Activated T-cell treated with anti-CD3 and anti-CD28 coated beads, Interleukin-2, amount 50 U/mL, for 24 hours (primary cell): ENCODE measurements around the gene MON1B.
"Not testable (repeated sequence)": the region's sequence is repeated elsewhere in the genome, so short reads cannot be mapped to it uniquely, and the experiment has no call there.

Experiments used
- DNase-seq: peaks from one replicate; pipeline ENCODE4 v3.0.0-alpha.2; 2020
- H3K27ac Mint-ChIP-seq: 2 replicates; pipeline ENCODE4 v1.8.0; 2020; ENCODE audit warnings: mild to moderate bottlenecking, mixed read lengths
- H3K27me3 Mint-ChIP-seq: 2 replicates; pipeline ENCODE4 v1.8.0; 2020; ENCODE audit warnings: mixed read lengths
- H3K36me3 Mint-ChIP-seq: 2 replicates; pipeline ENCODE4 v1.8.0; 2020; ENCODE audit warnings: low read depth, mixed read lengths
- H3K4me1 Mint-ChIP-seq: 2 replicates; pipeline ENCODE4 v1.8.0; 2020; ENCODE audit warnings: low read depth, mixed read lengths
- H3K4me3 Mint-ChIP-seq: 2 replicates; pipeline ENCODE4 v1.8.0; 2020; ENCODE audit warnings: mild to moderate bottlenecking, moderate library complexity, mixed read lengths
- H3K9me3 Mint-ChIP-seq: 2 replicates; pipeline ENCODE4 v1.8.0; 2020; ENCODE audit warnings: mixed read lengths

MON1B gene

DNA sequence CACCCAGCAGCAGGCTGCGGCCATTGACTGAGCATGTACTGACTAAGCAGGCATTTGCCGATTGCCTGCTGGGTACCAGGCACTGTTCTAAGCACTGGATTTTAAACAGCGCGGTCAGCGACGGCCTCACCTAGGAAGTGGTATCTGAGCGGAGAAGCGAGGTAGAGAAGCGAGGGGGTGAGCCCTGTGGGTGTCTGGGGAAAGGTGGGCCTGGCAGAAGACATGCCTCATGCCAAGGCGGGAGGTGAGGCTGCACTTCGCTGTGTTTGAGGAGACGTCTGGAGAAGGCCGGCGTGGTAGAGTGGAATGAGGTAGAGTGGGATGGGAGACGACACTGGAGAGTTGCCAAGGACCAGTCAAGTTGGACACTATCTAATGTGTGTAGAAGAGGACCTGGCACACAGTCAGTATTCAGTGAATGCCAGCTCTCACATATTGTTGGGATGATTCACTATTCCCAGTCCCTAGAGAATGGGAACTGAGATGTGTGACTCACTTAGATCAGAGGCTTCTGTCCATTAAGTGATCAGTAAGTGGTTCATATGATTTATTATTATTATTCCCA is 22.6 kb downstream of the MON1B start:
- no peaks in the 10 kb centered on the region for H3K27me3 Mint-ChIP-seq
- H3K4me3 Mint-ChIP-seq: peak overlapping the region; percentile 76
- peaks cover 18% of the 10 kb centered on the region for H3K4me1 Mint-ChIP-seq
- H3K27ac Mint-ChIP-seq: no peak overlapping the region
- H3K36me3 Mint-ChIP-seq: no peaks in the 10 kb centered on the region
- H3K9me3 Mint-ChIP-seq: no peaks in the 10 kb centered on the region
- no peak for DNase-seq

DNA sequence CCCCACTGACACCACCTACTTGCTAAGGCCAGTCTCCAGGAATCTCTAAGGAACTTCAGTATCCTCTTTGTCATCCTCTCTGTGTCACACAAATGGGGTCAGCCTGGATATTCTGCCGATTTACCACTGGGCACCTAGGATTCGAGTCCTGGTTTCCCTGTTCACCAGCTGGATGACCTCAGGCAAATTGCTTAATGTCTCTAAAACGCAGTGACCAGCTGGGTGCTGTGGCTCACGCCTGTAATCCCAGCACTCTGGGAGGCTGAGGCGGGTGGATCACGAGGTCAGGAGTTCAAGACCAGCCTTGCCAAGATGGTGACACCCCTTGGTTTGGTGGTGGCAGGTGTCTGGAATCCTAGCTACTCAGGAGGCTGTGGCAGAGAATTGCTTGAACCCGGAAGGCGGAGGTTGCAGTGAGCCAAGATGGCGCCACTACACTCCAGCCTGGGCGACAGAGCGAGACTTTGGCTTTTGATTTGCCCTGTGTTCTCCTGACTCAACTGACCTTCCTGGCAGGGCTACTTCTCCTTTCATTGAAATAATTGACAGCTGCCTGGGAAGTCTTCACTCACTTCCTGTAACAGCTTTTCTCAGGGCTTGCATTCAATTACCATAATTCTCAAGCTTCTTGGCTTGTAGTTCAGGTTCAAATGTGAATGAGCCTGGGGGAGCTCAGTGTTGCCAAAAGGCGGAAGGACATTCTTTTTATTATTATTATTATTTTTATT is 23.6 kb downstream of the MON1B start:
- H3K9me3 Mint-ChIP-seq: no peaks in the 10 kb centered on the region
- H3K4me3 Mint-ChIP-seq: no peak overlapping the region
- no peaks in the 10 kb centered on the region for H3K36me3 Mint-ChIP-seq
- DNase-seq: no peak
- no peaks in the 10 kb centered on the region for H3K27me3 Mint-ChIP-seq
- H3K27ac Mint-ChIP-seq: no peak overlapping the region
- H3K4me1 Mint-ChIP-seq: peaks cover 18% of the 10 kb centered on the region

DNA sequence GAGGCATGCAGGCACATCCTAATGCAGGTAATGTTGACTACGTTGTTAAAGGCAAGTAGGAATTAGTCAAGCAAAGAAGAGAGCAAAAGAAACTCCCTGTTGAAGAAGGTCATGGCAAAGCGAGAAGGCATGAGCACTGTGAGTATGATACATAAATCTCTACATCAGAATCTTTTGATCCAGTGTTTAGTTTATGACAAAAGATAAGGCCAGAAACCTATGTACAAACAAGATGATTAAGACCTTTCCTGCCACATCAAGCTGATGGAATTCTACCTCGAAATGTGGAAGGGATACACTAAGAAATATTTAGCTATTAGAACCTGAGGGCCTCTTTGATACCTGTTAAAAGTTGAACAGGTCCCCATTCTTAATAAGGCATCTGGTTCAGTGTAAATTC is 28.4 kb downstream of the MON1B start:
- Mint-ChIP-seq H3K4me3 (no peak overlapping the region), H3K9me3 (no peaks in the 10 kb centered on the region), H3K27ac (no peak overlapping the region), H3K4me1 (no peaks in the 10 kb centered on the region), H3K27me3 (no peaks in the 10 kb centered on the region), H3K36me3 (no peaks in the 10 kb centered on the region)
- no peak for DNase-seq

DNA sequence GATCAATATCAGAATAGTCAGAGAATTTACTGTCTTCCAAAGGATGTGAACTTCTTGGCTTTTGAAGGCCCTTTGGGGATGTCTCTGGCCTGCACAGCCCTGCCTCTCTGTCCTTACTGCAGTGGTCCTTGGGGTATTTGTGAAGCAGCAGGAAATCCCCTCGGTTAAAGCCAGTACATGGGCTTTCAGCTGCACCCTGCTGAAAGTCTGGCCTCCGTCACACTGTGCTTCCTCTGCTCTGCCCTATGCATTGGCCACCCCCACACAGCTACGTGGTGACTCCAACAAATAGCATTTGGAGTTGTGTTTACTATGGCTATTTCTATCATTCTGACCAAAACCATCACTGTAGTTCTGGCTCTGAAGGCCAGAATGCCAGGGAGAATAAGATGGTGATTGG is 29.4 kb downstream of the MON1B start:
- Mint-ChIP-seq H3K9me3 (no peaks in the 10 kb centered on the region), H3K27ac (no peak overlapping the region), H3K4me3 (no peak overlapping the region), H3K36me3 (no peaks in the 10 kb centered on the region), H3K27me3 (no peaks in the 10 kb centered on the region), H3K4me1 (no peaks in the 10 kb centered on the region)
- DNase-seq: no peak

DNA sequence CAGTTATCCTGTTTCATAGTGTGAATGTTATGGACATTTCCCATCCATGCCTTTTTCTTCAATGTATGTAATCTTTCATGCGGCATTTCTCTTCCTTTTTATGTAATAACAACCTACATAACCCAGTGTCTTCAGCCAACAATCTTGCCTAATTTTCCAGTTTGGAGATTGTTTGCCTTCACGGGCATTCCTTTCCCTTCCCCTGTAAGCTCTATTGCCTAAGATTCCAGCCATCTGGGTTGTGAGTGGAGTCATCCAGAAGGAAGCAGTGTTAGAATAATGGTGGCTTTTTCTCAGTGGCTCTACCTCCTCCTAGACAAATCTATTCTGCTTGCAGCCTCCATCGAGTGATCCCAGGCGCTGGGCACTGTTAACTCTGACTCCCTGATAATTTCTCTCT is 30.5 kb downstream of the MON1B start:
- no peaks in the 10 kb centered on the region for H3K4me1 Mint-ChIP-seq
- no peaks in the 10 kb centered on the region for H3K27me3 Mint-ChIP-seq
- no peaks in the 10 kb centered on the region for H3K36me3 Mint-ChIP-seq
- DNase-seq: no peak
- H3K4me3 Mint-ChIP-seq: no peak overlapping the region
- no peaks in the 10 kb centered on the region for H3K9me3 Mint-ChIP-seq
- H3K27ac Mint-ChIP-seq: no peak overlapping the region

DNA sequence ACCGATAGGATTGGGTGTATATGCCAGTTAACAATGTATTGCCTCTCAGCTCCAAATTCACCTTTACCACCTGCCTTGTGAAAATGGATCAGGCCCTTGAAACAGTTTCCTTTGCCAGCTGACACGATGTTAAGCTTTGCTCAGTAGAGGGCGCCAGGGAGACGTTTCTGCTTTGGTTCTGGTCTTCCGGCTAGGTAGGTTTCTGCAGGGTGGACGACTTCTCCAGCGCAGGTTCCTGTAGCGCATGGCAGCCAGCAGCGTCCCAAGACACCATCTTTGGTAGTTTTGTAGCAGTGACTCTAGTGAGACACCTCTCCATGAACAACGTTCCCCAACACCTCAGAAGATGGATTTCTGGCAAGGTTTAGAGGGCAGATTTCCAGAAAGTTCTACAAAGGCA is 32.2 kb downstream of the MON1B start:
- H3K9me3 Mint-ChIP-seq: no peaks in the 10 kb centered on the region
- H3K4me1 Mint-ChIP-seq: peaks cover 5% of the 10 kb centered on the region
- no peaks in the 10 kb centered on the region for H3K27me3 Mint-ChIP-seq
- DNase-seq: no peak
- no peaks in the 10 kb centered on the region for H3K36me3 Mint-ChIP-seq
- no peak overlapping the region for H3K27ac Mint-ChIP-seq
- no peak overlapping the region for H3K4me3 Mint-ChIP-seq

DNA sequence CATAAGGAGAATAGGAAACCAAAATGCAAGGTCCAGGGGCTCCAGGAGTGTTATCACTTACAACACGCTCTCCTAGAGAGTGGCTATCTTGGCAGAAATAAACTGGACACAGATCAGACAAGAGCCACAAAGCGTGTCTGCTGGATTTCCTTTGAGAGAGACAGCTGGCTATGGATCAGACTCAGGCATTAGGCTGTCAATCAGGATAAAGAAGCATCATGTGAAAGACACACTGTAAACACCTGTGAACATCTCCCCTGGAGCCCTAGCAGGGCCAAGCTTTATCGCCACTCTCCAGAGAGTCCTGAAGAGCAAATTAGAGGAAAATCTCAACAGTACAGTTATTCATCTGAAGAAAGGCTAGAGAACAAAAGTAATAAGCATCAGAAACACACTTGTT is 34.2 kb downstream of the MON1B start:
- H3K27ac Mint-ChIP-seq: no peak overlapping the region
- H3K9me3 Mint-ChIP-seq: no peaks in the 10 kb centered on the region
- no peak overlapping the region for H3K4me3 Mint-ChIP-seq
- peaks cover 2% of the 10 kb centered on the region for H3K27me3 Mint-ChIP-seq
- H3K36me3 Mint-ChIP-seq: no peaks in the 10 kb centered on the region
- no peak for DNase-seq
- H3K4me1 Mint-ChIP-seq: peaks cover 5% of the 10 kb centered on the region

DNA sequence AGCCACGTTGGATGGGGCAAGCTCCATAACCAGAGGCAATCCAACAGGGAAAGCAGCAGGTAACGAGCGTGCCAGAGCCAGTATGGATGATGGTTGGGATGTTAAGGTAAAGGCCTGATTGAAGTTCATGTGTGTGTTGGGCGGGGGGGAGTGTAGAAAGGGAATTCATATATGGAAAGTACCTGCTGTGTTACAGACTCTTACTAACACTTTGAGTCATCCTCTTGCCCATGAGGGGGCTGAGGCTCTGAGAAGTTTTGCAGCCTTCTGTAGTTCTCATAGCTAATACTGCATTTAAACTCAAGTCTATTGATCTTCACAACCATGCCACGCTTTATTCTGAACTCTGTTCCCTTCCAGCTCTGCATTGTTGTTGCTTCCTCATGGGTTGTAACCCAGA is 36.8 kb downstream of the MON1B start:
- H3K27ac Mint-ChIP-seq: no peak overlapping the region
- no peaks in the 10 kb centered on the region for H3K36me3 Mint-ChIP-seq
- peaks cover 10% of the 10 kb centered on the region for H3K27me3 Mint-ChIP-seq
- no peaks in the 10 kb centered on the region for H3K9me3 Mint-ChIP-seq
- DNase-seq: no peak
- H3K4me3 Mint-ChIP-seq: no peak overlapping the region
- H3K4me1 Mint-ChIP-seq: peaks cover 5% of the 10 kb centered on the region

DNA sequence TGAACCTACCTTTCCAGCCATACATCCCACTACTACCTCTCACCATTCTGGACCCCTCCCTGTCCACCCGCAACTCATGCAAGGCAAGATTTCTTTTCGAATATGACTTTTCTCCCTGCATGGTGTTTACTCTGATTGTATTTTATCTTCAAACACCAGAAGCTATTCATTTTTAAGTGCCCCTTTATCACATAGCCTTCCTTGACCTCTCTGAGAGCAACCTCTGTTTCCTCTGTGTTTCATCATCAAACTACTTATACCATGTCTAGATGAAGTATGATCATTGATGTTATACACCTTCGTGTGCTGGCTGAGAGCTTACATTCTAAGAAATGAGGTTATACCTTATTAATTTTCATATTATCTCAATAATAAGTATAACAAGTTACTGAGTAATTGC is 40.1 kb downstream of the MON1B start:
- no peak for DNase-seq
- Mint-ChIP-seq H3K4me1 (peaks cover 5% of the 10 kb centered on the region), H3K27ac (no peak overlapping the region), H3K4me3 (no peak overlapping the region), H3K27me3 (peaks cover 33% of the 10 kb centered on the region), H3K36me3 (no peaks in the 10 kb centered on the region), H3K9me3 (no peaks in the 10 kb centered on the region)

DNA sequence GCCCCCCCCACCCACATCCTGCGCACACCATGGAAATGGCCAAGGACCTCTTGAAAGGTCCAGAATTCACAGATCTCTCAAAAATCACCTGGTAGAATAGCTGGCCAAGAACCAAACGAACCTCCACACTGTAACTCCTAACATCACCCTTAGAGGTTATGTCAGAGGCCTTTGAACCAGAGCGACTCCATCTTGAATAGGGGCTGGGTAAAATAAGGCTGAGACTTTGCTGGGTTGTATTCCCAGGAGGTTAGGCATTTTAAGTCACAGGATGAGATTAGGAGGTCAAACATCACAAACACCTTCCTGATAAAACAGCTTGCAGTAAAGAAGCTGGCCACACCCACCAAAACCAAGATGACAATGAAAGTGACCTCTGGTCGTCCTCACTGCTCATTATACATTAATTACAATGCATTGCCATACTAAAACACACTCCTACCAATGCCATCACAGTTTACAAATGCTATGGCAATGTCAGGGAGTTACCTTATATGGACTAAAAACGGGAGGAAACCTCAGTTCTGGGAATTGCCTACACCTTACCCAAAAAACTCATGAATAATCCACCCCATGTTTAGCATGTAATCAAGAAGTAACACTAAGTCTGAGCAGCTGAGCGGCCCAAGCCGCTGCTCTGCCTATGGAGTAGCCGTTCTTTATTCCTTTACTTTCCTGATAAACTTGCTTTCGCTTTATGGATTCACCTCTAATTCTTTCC is 43.0 kb downstream of the MON1B start:
- H3K4me3 Mint-ChIP-seq: no peak overlapping the region
- H3K36me3 Mint-ChIP-seq: no peaks in the 10 kb centered on the region
- no peaks in the 10 kb centered on the region for H3K9me3 Mint-ChIP-seq
- DNase-seq: no peak
- peaks cover 35% of the 10 kb centered on the region for H3K27me3 Mint-ChIP-seq
- H3K4me1 Mint-ChIP-seq: peaks cover 3% of the 10 kb centered on the region
- no peak overlapping the region for H3K27ac Mint-ChIP-seq

DNA sequence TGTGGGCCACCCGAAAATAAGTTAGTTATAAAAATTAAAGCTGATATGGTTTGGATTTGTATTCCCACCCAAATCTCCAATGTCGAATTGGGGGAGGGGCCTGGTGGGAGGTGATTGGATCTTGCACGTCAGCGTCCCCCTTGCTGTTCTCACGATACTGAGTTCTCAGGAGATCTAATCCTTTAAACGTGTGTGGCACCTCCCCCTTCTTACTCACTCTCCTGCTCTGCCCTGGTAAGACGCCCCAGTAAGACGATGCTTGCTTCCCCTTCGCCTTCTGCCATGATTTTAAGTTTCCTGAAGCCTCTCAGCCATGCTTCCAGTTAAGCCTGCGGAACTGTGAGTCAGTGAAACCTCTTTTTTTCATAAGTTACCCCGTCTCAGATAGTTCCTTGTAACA is 43.6 kb downstream of the MON1B start:
- H3K4me3 Mint-ChIP-seq: no peak overlapping the region
- H3K4me1 Mint-ChIP-seq: peaks cover 3% of the 10 kb centered on the region
- H3K27ac Mint-ChIP-seq: no peak overlapping the region
- H3K27me3 Mint-ChIP-seq: peaks cover 35% of the 10 kb centered on the region
- no peak for DNase-seq
- no peaks in the 10 kb centered on the region for H3K9me3 Mint-ChIP-seq
- no peaks in the 10 kb centered on the region for H3K36me3 Mint-ChIP-seq

DNA sequence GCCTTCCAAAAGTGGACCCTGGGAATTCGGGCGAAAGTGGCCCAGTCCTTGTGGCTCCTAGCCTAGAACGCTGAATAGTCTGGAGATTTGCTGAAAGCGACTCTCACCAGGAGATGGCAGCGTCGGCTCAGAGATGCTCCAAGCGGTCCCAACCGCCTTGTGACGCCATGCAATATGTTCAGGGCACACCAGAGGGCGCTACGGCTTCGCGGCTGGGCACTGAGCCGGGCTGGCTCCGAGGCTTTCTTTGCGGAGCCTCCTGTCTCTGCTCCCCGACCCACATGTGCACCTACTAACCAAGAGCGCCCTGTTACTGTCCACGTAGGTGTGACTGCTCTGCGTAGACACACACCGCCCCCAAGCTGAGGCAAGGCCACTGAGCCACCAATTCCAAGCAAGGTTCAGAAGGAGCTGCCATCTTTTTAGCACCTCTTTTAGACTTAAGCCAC is 45.1 kb downstream of the MON1B start:
- peak; percentile 92 for DNase-seq
- Mint-ChIP-seq H3K36me3 (no peaks in the 10 kb centered on the region), H3K27ac (no peak overlapping the region), H3K9me3 (no peaks in the 10 kb centered on the region), H3K4me1 (peaks cover 3% of the 10 kb centered on the region), H3K27me3 (peaks cover 31% of the 10 kb centered on the region), H3K4me3 (peak overlapping the region; percentile 55)

DNA sequence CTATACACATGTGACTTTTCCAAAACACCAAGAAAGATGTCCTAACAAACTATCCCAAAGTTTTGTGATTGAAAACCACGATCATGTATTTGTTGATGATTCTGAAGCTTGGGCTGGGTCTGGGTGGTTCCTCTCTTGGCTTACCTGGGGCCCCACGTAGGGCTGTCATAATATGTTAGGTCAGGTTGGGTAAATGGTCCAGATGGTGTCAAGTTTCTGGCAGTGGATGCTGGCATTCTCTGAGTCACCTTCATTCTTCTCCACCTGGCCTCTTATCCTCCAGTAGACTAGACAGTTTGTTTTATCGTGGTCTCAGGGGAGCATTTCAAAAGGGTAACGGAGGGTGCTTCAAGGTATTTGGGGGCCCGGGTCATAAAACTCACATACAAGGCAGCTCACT is 47.6 kb downstream of the MON1B start:
- Mint-ChIP-seq H3K27me3 (peaks cover 20% of the 10 kb centered on the region), H3K27ac (no peak overlapping the region), H3K36me3 (no peaks in the 10 kb centered on the region), H3K4me1 (peaks cover 3% of the 10 kb centered on the region), H3K9me3 (no peaks in the 10 kb centered on the region), H3K4me3 (no peak overlapping the region)
- no peak for DNase-seq

DNA sequence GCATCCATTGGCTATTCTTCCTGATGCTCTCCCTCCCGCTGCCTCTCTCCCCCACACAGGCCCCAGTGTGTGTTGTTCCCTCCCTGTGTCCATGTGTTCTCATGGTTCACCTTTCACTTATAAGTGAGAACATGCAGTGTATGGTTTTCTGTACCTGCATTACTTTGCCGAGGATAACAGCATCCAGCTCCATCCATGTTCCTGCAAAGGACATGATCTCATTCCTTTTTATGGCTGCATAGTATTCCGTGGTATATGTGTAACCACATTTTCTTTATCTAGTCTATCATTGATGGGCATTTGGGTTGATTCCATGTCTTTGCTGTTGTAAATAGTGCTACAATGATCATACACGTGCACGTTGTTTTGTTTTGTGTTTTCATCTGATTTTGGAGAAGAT is 51.5 kb downstream of the MON1B start:
- not testable (repeated sequence) for DNase-seq, H3K27ac Mint-ChIP-seq, H3K36me3 Mint-ChIP-seq, H3K9me3 Mint-ChIP-seq, H3K27me3 Mint-ChIP-seq, H3K4me3 Mint-ChIP-seq, H3K4me1 Mint-ChIP-seq

DNA sequence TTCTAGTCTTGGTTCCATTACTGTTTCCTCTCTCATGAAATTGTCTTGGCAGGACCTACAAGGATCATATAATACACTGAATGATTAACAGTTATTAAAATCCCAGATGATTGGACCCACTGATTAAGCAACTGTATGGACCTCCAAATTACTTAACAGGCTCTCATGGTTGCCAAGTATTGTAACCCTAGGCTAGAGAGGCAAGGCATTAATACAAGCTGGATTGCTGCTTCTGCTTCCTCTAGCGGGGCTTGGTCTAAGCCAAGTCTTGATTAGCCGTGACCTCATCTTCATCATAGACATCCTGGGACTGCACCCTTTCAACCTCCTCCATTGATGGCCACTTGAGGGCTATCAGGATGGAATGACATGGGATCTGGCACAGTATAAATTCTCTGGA is 55.2 kb downstream of the MON1B start:
- Mint-ChIP-seq H3K36me3 (no peaks in the 10 kb centered on the region), H3K27ac (no peak overlapping the region), H3K9me3 (no peaks in the 10 kb centered on the region), H3K4me3 (no peak overlapping the region), H3K4me1 (no peaks in the 10 kb centered on the region), H3K27me3 (peaks cover 2% of the 10 kb centered on the region)
- no peak for DNase-seq
